RPMI8226 (cell line): ENCODE measurements around the gene GOSR2.
"Not testable (repeated sequence)": the region's sequence is repeated elsewhere in the genome, so short reads cannot be mapped to it uniquely, and the experiment has no call there.

Experiments
- DNase-seq: peaks from one replicate; pipeline ENCODE4 v3.0.0-alpha.2; 2015

Gene GOSR2

DNA sequence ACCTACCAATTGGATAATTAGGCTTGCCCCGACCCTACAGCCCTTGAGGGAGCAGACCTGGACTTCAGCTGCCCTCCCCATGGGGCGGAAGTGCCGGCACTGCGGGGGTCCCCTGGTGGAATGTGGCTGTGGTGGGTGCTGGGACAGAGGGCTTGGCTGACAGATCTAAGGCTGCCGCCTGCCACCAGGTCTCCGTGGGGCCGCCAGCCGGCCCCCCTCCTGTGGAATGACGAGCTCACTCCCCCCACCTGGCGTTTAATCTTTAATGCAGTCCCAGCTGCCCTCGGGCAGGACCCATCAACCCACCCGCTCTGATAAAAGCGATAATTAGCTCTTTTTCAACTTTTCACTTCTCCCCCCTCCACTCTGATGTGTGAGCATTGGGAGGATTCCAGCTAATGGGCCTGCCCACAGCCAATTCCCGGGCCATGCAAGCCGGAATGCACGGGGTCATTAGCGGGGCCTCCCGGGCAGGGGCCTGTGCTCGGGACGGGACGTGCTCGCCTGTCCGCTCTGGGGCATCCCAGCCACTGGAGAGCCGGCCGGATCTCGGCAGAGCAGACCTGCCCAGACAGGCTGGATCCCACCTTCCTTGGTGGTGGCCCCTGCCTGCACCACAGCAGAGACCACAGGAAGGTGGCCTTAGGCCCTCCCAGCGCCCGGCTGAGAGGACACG, 28.3 kb upstream of the GOSR2 start:
- DNase-seq = no peak

DNA sequence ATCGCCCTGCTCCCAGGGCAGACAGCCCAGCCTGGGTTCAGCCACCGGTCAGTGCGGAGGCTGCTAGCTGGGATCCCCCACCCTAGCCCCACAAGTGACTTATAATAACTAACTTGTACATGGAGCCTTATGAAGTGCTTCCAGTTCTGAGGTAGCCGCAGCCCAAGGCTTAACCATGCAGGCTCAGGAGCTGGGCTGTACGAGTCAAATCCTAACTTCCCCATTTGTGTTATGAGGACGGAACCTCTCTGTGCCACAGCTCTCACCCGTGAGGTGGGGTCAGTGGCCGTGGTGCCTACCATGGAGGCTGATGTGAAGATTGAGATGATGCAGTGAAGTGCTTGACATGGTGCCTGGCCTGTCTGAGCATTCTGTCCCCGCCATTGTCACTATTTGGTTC, 27.8 kb upstream of the GOSR2 start:
- no peak for DNase-seq

DNA sequence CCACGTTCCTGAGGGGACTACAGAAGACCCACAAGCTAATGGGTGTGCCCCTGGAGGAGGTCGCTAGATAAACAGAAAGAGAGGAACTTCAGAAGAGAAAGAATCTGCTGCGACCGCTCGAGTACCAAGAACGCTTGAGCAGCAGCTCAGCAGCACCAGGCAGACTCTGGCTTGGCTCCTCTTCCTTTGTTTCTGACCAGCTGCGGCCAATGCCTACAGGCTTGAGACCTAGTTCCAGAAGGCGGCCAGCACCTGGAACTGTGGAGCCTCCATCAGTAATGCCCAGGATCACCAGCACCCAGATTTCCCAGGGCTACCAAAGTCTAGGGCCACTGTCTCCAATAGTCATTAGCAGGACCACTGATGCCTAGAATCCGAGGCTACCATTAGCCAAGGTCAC, 26.0 kb upstream of the GOSR2 start:
- DNase-seq = no peak

DNA sequence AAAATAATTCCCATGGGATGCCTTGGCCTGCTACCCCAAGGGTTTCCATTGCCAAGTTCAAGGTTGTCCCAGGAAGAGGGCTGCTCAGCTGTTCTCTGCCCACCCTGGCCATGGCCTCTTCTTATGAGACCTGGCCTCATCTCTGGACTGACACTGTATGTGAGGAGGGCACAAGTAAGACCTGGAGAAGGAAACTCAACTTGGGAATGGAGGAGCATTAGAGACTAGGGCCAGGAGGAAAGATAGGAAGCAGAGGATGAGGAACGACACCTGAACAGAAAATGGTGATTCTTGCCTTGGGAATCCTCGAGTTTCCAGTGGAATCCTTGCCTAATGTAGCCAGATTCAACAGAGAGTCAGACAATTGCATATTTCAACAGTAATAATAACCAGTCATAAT, 24.6 kb upstream of the GOSR2 start:
- no peak for DNase-seq

DNA sequence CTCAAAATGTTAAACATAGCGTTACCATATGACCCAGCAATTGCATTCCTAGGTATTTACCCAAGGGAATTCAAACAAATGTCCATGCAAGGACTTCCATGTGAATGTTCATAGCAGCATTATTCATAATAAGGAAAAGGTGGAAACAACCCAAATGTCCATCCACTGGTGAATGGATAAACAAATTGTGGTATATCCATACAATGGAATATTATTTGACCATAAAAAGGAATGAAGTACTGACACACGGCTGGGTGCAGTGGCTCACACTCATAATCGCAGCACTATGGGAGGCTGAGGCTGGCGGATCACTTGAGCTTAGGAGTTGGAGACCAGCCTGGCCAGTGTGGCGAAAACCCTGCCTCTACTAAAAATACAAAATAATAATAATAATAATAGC, 24.1 kb upstream of the GOSR2 start:
- DNase-seq = no peak

DNA sequence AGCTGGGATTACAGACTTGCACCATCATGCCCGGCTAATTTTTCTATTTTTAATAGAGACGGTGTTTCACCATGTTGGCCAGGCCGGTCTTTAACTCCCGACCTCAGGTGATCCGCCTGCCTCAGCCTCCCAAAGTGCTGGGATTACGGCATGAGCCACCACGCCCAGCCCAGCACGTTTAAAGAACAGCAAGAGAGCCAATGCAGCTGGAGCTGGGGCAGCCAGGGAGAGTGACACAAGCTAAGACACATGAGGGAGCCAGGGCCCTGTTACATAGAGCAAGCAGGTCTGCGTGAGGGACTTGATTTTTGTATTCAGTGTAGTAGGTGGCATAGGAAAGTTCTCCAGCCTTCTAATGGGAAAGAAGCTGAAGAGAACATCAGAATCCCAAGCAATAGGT, 21.7 kb upstream of the GOSR2 start:
- DNase-seq = no peak

DNA sequence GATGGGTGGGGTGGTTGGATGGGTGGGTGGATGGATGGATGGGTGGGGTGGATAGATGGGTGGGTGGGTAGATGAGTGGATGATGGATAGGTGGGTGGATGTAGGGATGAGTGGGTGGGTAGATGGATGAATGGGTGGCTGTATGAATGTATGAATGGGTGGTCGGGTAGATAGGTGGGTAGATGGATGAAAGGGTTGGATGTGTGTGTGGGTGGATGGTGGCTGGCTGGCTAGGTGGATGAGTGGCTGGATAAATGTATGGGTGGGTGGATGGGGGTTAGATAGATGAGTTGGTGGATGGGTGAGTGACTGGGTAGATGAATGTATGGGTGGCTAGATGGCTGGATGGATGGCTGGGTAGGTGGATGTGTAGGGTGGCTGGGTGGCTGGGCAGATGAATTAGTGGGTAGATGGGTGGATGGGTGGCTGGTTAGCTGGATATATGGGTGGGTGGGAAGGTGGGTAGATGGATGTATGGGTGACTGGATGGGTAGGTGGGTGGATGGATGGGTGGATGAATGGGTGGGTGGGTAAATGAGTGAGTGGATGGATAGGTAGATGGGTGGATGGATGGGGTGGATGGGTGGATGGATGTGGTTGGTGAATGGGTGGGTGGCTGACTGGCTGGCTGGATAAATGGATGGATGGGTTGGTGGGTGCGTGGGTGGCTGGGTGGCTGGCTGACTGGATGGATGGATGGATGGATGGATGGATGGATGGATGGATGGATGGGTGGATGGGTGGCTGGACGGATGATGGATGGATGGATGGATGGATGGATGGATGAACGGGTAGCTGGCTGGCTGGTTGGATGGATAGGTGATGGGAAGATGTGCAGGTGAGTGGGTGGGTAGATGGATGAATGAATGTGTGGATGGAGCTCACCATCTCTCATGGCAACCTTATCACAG, 18.9 kb upstream of the GOSR2 start:
- DNase-seq = no peak

DNA sequence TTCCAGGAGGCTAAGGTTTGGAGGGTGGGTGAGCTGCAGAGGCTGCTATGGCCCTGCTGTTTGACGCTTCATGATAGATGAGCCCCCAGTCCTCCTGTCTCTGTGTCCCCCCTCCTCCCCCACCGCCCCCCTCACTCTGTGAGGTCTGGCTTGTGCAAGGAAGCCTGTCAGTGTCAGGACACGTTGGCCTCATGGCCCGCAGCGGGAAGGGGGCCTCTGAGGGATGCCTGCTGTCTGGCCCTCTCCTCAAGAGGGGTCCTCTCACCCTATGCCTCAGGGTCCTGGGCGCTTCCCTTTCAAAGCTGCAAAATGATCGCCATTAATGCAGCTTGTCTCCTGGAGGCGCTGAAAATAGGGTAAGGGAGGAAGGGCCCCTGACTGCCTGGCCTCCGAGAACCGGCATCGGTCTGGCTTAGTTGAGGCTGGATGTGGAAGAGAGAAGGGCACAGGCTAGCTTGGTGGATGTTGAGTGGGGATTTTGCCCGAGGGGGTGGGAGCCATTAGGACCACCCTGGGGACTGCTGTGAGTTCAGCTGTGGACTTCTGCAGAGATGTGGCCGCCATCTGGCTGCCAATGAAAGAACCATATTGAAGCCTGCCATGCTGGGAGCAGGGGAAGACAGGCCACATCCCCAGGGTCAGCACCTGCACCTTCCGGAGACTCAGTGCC, 14.8 kb upstream of the GOSR2 start:
- no peak for DNase-seq

DNA sequence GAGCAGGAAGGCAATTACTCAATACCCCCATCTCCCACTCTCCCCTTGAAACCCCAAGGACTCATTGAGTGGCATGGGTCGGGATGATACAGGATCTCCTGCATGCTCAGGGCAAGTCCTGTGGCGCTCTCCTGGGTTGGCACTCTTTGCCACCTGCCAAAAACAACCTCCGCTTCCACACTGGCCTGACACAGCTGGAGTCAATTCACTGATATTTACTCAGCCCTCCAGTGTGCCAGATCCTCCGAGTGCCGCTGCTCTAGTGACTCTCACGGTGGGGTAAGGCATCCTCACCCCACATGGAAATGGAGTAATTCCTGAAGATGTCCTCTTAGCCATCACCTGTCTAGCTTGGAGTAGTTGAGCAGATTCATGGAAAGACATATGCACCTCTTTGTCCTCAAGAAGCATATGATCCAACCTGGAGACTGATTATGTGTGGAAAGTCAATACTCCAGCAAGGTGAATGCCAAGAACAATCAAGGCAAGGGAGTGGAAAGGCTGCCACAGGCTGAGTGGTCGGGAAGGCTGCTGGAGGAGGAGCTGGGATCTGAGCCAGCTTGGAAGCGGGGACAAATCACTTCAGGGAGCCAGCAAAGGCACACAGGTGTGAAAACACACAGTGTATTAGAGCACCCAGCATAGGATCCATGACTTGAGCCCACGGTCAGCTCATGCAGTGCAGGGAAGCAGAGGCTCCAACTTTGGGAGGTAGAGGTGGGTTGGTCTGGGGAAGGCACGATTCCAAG, 12.6 kb upstream of the GOSR2 start:
- no peak for DNase-seq

DNA sequence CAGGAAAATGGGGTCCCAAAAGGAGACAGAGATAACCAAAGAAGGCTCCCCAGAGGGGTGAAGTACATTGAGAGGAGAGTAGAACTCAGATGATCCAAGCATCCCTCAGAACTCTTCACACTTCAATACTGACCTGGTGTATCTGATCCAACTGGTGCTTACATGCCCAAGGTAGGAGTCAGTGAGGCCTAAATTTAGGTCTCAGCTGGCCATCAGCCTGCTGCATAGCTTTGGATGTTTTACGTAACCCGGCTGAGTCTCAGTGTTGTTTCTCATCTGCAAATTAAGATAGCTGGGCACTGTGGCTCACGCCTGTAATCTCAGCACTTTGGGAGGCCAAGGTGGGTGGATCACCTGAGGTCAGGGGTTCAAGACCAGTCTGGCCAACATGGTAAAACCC, 11.6 kb upstream of the GOSR2 start:
- DNase-seq = no peak

DNA sequence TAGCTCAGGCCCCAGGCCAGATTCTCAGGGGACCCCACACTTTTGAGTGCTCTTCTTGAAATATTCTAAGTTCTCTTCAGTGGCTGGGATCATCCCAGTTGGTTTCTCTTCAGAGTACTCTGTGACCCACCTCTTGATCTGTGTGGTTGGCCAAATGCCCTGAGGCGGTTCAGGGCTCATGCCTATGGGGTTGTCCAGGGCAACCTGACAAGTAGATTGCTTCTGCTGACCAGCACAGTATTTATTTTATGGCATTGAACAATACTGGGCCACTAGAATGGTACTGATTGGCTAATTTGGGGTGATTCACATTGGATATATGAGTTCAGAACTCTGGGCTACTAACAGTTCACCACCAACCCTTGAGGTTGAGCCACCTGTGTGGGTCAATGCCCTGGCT, 7.4 kb upstream of the GOSR2 start:
- no peak for DNase-seq

DNA sequence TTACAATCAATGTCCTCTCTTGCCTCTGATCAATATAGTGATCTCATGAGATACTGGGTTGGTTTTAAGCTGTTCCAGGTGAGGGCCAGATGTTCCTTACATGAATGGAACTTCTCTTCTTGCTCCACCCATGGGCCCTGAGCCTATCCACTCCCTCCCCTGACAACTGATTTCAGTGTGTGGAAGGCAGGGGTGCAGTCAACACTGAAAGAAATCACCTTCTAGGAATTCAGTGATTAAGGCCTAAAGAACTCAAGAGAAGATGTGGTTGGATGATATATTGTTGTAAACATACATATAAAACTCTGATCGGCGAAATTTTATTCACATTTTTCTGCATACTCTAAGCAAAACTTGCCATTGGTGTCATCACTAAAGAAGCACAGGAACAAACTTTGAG, 6.7 kb upstream of the GOSR2 start:
- DNase-seq = no peak

DNA sequence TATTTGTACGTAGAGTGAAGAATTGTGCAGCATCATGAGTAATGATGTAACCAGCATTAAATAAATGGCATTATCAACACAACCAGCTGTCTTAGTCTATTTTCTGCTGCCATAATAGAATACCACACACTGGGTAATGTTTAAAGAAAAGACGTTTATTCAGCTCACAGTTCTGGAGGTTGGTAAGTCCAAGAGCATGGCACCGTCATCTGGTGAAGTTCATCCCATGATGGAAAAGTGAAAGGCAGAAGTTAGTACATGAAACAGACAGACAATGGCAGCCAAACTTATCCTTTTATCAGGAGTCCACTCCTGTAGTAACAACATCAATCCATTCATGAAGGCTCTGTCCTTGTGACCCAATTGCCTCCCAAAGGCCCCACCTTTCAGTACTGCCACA, 6.3 kb upstream of the GOSR2 start:
- no peak for DNase-seq

DNA sequence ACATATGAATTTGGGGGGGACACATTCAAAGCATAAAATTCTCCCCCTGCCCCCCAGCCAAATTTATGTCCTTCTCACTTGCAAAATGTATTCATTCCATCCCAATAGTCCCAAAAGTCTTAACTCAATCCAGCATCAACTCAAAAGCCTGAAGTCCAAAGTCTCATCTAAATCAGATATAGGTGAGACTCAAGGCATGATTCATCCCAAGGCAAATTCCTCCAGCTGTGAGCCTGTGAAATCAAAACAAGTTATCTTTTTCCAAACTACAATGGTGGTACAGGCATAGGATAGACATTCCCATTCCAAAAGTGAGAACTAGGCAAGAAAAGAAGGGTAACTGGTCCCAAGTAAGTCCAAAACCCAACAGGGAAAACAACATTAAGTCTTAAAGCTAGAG, 5.9 kb upstream of the GOSR2 start:
- DNase-seq = no peak

DNA sequence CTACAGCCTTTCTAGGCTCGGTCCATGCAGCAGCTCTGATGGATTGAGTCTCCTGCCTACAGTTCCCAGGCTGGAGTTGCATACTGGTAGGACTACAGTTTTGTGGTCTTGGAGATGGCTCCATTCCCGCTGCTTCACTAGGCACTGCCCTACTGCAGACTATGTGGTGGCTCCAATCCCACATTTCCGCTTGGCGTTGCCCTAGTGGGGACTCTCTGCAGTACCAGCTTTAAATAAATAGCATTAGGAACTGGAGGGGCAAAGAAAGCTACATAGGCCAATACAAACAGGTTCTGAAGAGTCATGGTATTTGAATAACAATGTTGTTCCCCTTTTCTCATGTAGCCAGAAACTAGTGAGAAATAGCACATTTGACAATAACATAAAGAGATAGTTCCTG, 5.4 kb upstream of the GOSR2 start:
- DNase-seq = no peak

DNA sequence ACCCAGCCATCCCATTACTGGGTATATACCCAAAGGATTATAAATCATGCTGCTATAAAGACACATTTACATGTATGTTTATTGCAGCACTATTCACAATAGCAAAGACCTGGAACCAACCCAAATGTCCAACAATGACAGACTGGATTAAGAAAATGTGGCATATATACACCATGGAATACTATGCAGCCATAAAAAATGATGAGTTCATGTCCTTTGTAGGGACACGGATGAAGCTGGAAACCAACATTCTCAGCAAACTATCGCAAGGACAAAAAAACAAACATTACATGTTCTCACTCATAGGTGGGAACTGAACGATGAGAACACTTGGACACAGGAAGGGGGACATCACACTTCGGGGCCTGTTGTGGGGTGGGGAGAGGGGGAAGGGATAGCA, 998 bp upstream of the GOSR2 start:
- not testable (repeated sequence) for DNase-seq

DNA sequence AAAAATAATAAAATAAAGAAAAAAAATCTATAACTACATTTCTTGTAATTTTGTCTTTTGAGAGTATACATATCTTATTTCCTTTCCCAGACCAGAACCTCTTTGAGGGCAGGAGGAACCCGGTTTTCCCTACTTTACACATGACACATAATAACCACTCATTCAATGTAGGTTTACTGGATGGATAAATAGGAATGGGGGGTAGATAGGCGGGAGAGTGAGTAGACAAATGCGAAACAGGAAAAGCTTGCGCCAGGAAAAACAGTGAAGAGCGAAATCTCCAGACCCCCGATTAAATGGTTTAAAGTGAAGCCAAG, 515 bp upstream of the GOSR2 start:
- no peak for DNase-seq

DNA sequence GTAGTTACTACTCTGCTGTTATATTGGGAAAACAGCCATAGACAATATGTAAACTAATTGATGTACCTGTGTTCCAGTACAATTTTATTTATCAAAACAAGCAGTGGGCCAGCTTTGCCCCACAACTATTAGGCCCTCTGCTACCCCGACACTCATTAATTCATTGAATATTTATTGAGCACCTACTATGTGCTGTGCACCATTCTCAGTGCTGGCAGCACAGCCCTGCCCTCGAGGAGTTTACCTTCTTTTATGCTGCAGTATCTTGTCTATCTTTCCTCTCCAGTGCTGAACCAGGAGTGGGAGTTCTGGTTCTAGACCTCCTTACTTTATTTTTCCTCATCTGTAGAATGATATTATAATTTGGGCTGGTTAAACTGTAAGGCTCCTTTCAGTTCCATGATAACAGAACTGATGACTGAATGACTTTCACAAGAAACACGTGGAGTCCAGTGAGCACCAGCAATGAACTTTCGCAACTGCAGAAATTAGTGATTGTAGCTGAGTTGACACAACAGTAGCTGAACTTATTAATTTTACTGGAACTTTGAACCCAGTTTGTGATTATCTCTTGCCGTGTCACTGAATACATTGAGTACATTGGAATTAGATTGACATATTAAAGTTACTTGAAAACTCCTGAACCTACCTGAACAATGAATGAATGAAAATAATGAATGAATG, 2.4 kb downstream of the GOSR2 start:
- DNase-seq = peak; percentile 66

DNA sequence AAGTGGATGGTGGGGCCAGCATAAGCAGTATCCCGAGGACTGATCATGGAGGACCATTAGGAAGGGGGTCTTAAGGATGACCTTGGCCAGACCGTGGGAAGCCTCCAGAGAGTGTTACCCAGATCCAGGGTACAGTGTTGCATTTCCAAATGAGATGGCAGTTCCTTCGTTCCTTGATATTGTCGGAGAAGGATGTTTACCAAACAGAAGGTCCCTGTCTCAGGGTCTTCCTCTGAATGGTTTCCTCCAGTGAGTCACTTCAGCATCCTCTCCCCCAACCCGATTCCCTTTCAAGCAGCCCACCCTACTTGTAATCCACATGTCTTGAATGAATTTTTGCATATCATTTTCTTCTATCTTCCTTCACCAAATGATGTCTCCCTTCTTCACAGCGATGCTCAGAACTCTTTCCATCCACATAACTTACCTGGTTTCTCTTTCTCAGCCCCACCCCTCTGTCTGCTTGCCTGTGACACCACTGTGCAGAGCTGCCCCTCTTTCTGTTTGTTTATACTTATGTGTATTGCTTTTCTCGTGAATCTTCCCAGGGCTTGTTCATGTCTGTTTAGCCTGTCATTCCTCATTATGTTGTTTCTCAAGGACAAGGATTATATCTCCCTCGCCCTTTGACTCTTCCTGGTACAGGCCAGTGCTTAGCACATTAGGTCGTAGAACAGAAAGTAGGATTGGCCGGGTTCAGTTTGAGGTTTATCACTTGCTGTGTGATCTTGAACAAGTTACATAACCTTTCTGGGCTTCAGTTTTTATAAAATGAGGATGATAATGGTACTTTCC, 5.7 kb downstream of the GOSR2 start:
- DNase-seq = no peak

DNA sequence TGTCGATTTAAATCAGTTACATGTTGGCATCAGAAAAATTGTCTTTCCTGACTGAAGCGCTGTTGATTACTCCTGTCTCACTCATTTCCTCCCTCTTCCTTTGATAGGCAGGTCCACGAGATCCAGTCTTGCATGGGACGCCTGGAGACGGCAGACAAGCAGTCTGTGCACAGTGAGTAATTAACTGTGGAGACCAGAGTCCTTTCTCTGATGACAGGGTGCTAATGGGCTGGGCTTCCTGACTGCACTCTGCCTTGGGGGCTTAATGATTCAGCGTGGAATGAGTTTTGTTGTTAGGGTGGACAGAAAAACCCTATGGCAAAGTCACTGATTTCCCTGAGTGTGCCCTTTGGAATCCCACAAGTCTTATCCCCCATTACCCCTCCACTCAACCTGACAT, 6.5 kb downstream of the GOSR2 start:
- DNase-seq = no peak

DNA sequence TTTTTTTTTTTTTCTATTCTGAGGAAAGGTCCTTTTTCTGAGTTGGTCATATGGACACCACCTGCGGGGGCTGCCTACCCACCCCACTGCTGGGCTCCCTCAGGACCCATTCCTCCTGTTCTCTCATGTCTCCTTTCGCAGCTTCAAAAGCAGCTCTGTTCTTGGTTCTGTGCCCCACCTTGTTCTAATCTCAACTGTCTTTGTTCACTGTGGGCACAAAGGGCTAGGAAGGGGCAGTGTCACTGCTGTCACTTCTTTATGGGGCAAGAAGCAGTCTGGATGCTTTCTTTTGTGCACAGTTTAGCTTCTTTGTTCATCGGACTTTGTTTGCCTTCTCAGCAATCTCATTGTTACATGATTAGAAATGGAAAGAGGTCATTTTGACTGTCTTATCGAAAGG, 7.1 kb downstream of the GOSR2 start:
- DNase-seq = no peak

DNA sequence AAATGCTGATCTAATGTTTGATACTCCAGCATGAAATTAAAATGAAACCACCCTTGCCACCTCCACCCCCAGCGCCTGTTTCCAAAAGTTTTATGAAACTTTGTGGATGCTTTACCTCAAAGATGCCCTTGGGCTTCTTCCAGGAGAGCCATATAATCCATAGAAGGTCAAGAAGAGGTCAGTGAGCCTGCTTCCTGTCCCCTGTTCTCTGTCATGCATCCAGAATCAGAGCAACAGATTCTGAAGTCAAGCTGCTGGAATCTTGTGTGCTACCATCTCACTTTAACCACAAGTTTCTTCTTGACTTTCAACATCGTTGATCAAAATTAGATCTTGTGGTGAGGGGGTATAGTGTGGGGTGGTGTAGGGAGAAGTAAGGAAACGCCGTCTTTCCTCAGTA, 8.6 kb downstream of the GOSR2 start:
- DNase-seq = no peak
